GM06990 (cell line): ENCODE measurements around the gene ATG7.
A peak's percentile ranks its signal among the peaks of the same experiment; 100 is the strongest.

Source experiments
- DNase-seq: peaks from one replicate; pipeline ENCODE4 v3.0.0-alpha.2; 2011; ENCODE audit not compliant: insufficient read length; ENCODE audit errors: extremely low read depth
- H3K27me3 ChIP-seq: replicated peaks from 2 replicates; pipeline ENCODE4 v1.6.0; 2011; ENCODE audit warnings: low read length; ENCODE audit not compliant: control insufficient read depth, insufficient read depth
- H3K36me3 ChIP-seq: 2 replicates; pipeline ENCODE4 v1.5.1; 2011; ENCODE audit warnings: low read length; ENCODE audit not compliant: control insufficient read depth, insufficient read depth
- H3K4me3 ChIP-seq: replicated peaks from 2 replicates; pipeline ENCODE4 v1.5.1; 2011; ENCODE audit warnings: low read depth, mild to moderate bottlenecking, control low read depth, low read length
- CTCF ChIP-seq: IDR thresholded peaks from 2 replicates; pipeline ENCODE4 v1.5.1; 2011; ENCODE audit warnings: low read length, control low read depth, mild to moderate bottlenecking, inconsistent platforms; ENCODE audit not compliant: insufficient read depth, poor library complexity, severe bottlenecking

The ATG7 gene

GRCh38 chr3:11596387-11596786 is 324.2 kb downstream of the ATG7 start:
- peaks cover 5% of the 10 kb centered on the region for H3K36me3 ChIP-seq
- TF ChIP-seq CTCF = no peak
- no peak overlapping the region for H3K4me3 ChIP-seq
- DNase-seq = no peak
- no peaks in the 10 kb centered on the region for H3K27me3 ChIP-seq

- TF ChIP-seq CTCF = no peak
- DNase-seq = no peak
Observed at GRCh38 chr3:11600501-11601282, 328.5 kb downstream of the ATG7 start.

GRCh38 chr3:11601446-11602238 is 329.4 kb downstream of the ATG7 start:
- DNase-seq = peak; percentile 86
- peak overlapping the region; percentile 29; the same call in 1 of the 2 replicates for H3K4me3 ChIP-seq
- no peaks in the 10 kb centered on the region for H3K27me3 ChIP-seq
- peaks cover 5% of the 10 kb centered on the region for H3K36me3 ChIP-seq
- TF ChIP-seq CTCF = no peak

More at GRCh38 chr3:11600501-11601282, 328.5 kb downstream of the ATG7 start:
- Histone ChIP-seq H3K4me3 (no peak overlapping the region), H3K27me3 (no peaks in the 10 kb centered on the region), H3K36me3 (peaks cover 5% of the 10 kb centered on the region)

GRCh38 chr3:11602239-11602840 is 330.1 kb downstream of the ATG7 start:
- no peaks in the 10 kb centered on the region for H3K27me3 ChIP-seq
- DNase-seq = no peak
- peak overlapping the region; percentile 5; the same call in 1 of the 2 replicates for H3K4me3 ChIP-seq
- H3K36me3 ChIP-seq = peaks cover 5% of the 10 kb centered on the region
- no peak for TF ChIP-seq CTCF

GRCh38 chr3:11602886-11603527 is 330.8 kb downstream of the ATG7 start:
- TF ChIP-seq CTCF = no peak
- H3K36me3 ChIP-seq = peaks cover 5% of the 10 kb centered on the region
- DNase-seq = no peak
- no peaks in the 10 kb centered on the region for H3K27me3 ChIP-seq
- no peak overlapping the region for H3K4me3 ChIP-seq
